GM19468 (cell line): ENCODE measurements around the gene NUTM2A.
"Not testable (repeated sequence)": the region's sequence is repeated elsewhere in the genome, so short reads cannot be mapped to it uniquely, and the experiment has no call there.

ENCODE experiments used
- ATAC-seq: cut with Tn5 transposase; IDR thresholded peaks from one replicate; pipeline ENCODE4 v1.9.1; 2021; ENCODE audit warnings: mild to moderate bottlenecking, moderate library complexity, moderate number of reproducible peaks; ENCODE audit not compliant: unreplicated experiment; ENCODE audit errors: extremely low read depth

Gene NUTM2A

GRCh38 chr10:87225148-87225547, at the start of gene NUTM2A:
Gene NUTM2A, plus strand, starts transcription at chr10:87225448. Its CDS starts 383 bp downstream, at chr10:87225831.
- not testable (repeated sequence) for ATAC-seq

- not testable (repeated sequence) for ATAC-seq
Observed at GRCh38 chr10:87177587-87177986, 47.7 kb upstream of the NUTM2A start.

DNA sequence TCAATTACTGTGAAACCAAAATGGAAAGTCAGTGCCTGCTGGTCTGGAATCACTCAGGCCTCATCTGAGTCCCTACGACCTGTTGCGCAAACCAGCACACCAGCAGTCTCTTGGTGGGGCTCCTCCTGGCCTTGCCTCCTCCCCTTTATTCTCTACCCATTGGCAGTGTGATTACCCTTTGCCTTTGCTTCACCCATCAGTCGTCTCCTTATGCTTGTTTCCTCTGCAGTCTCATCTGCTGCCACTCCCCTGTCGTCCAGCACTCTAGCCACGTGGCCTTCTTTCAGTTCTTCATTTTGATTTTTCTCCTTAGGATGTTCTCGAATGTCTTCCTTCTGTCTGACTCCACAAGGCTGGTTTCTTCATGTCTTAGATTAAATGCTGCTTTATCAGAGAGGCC, 40.8 kb upstream of the NUTM2A start:
- not testable (repeated sequence) for ATAC-seq

DNA sequence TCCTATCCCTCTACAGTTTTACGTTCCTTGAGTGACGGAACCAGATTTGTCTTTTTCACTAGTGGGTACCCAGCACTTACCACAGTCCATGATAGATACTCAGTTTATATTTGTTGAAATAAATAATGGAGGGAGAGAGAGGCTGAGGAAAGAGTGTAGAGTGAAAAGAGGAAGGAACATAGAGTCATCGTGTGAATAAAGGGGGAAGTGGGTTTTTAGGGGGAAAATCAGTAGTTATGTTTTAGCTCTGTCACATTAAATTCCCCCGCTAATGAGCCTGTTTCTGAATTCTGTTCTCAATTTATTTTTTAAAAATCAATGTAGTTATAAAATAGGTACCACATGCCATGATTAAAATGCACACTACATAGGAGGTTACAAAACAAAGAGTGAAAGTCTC, 39.2 kb upstream of the NUTM2A start:
- not testable (repeated sequence) for ATAC-seq

GRCh38 chr10:87187573-87187972, 37.7 kb upstream of the NUTM2A start:
- not testable (repeated sequence) for ATAC-seq

- not testable (repeated sequence) for ATAC-seq
Observed at GRCh38 chr10:87191841-87192240, 33.4 kb upstream of the NUTM2A start.

DNA sequence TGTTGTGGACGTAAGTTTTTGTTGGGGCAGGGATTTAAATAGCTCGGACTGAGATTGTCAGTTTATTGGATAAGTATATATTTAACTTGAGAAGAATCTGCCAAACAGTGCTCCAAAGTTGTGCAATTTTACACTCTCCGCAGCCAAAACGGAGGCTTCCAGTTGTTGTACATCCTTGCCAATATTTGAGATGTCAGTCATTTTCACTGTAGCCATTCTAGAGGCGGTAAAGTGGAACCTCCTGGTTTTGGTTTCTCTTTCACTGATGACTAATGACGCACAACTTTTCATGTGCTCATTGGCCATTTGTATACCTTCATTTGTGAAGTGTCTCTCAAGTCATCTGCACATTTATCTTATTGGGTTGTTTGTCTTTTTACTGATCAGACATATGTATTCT, 24.3 kb upstream of the NUTM2A start:
- peak; percentile 57 for ATAC-seq

DNA sequence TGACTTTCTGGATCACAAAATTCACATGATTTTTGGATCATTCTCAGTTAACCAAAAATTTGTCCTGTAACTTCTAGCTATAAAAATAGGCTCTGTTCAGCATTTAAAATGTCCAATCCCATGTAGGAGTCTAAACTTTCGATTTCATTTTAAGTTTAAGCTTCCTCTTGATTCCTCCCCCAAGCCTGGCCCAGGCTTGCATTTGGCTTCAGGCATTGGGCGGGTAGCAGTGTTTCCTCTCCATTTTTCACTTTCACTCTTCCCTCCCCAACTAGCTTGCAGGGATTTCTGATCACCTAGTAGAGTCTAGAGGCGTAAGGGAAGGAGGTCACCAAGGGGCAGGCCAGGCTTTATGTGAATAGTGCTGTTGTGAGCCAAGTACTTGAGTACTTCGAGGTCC, 20.4 kb upstream of the NUTM2A start:
- ATAC-seq, result not testable (repeated sequence)

GRCh38 chr10:87206922-87207321, 18.3 kb upstream of the NUTM2A start:
- not testable (repeated sequence) for ATAC-seq

GRCh38 chr10:87210309-87210708, 14.9 kb upstream of the NUTM2A start:
- ATAC-seq, result not testable (repeated sequence)

GRCh38 chr10:87211848-87212247, 13.4 kb upstream of the NUTM2A start:
- ATAC-seq, result not testable (repeated sequence)

- ATAC-seq, result not testable (repeated sequence)
Observed at GRCh38 chr10:87213150-87213765, 12.0 kb upstream of the NUTM2A start.

- ATAC-seq, result not testable (repeated sequence)
Observed at GRCh38 chr10:87213806-87214205, 11.4 kb upstream of the NUTM2A start.

- not testable (repeated sequence) for ATAC-seq
Observed at GRCh38 chr10:87216120-87216519, 9.1 kb upstream of the NUTM2A start.

DNA sequence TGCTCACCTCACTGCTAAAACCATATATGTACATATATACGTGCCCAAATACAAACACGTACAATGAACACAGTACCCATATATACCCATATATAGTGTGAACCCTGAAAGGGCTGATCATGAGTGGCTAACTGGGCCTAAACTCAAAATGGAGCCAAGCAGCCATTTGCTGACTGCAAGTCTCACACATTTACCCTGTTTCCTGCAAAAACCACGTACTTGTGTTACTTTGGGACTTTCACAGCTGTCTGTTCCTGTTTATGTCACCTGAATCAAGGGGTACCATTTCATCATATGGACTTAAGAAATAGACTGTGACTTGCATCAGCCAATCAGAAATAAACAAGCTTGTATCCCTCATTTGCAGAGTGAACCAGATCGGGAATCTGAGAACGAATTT, 5.9 kb upstream of the NUTM2A start:
- ATAC-seq, result not testable (repeated sequence)

GRCh38 chr10:87222789-87223188, 2.5 kb upstream of the NUTM2A start:
- ATAC-seq, result not testable (repeated sequence)

GRCh38 chr10:87228247-87228646, 3.0 kb downstream of the NUTM2A start:
- ATAC-seq, result not testable (repeated sequence)

DNA sequence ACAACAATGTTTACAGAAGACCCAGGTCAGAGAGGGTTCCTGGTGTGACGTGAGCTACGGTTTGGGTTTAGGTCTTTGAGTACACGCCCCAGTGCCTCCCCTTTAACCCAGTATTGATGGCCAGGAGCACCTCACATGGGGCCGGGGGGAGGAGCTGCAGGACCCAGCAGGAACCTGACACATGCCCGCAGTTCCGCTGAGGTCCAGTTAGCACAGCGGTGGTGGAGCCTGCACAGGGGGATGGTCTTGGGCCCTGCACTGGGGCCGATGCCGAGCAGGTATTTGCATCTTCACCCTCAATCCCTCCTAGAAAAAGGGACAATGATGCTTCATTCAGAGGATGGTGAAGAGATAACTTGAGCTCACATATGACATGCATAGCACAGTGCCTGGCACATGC, 4.0 kb downstream of the NUTM2A start:
- ATAC-seq, result not testable (repeated sequence)

GRCh38 chr10:87234854-87235253, 9.6 kb downstream of the NUTM2A start:
- not testable (repeated sequence) for ATAC-seq

GRCh38 chr10:87237244-87237643, 12.0 kb downstream of the NUTM2A start:
- not testable (repeated sequence) for ATAC-seq

GRCh38 chr10:87239346-87239808, 14.1 kb downstream of the NUTM2A start:
- ATAC-seq, result not testable (repeated sequence)

DNA sequence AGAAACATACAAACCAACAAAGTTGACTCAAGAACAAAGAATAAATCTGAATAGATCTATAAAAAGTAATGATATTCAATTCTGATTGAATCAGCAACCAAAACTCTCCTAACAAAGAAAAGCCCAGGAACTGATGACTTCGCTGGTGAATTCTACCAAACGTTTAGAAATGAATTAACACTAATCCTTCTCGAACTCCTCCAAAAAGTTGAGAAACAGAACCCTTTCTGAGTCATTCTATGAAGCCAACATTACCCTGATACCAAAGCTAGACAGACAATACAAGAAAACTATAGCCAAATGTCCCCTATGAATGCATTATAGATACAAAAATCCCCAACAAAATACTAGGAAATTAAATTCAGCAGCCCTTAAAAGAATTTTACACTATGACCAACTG, 16.9 kb downstream of the NUTM2A start:
- ATAC-seq, result not testable (repeated sequence)
